ENCODE results near the gene GRID2.

DNA sequence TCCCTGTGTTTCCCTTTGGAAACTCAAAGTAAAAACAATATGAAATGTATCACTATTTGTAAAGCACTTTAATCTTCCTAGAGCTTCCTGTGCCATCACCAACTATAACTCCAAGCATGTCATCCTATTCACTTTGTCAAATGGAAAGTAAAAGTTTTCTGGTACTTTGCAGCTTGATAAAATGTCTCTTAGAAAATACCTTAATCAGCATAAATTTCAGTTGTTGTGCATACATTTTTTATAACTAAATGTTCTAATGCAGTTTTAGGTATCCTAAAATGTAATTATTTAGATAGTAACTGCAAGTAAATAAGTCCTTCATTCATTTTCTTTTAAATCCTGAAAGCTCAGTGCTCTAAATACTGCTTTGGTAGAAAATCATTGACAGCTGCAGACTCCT, 558.7 kb downstream of the GRID2 start:
- TF ChIP-seq, protein P1, sequence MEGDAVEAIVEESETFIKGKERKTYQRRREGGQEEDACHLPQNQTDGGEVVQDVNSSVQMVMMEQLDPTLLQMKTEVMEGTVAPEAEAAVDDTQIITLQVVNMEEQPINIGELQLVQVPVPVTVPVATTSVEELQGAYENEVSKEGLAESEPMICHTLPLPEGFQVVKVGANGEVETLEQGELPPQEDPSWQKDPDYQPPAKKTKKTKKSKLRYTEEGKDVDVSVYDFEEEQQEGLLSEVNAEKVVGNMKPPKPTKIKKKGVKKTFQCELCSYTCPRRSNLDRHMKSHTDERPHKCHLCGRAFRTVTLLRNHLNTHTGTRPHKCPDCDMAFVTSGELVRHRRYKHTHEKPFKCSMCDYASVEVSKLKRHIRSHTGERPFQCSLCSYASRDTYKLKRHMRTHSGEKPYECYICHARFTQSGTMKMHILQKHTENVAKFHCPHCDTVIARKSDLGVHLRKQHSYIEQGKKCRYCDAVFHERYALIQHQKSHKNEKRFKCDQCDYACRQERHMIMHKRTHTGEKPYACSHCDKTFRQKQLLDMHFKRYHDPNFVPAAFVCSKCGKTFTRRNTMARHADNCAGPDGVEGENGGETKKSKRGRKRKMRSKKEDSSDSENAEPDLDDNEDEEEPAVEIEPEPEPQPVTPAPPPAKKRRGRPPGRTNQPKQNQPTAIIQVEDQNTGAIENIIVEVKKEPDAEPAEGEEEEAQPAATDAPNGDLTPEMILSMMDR (IDR thresholded peaks at IDR 0.05; ENCODE audit: poor library complexity, severe bottlenecking): no peak
- TF ChIP-seq POLR2AphosphoS5 (IDR thresholded peaks at IDR 0.05) (no peak), REST (IDR thresholded peaks at IDR 0.05; ENCODE audit: borderline replicate concordance) (no peak), EZH2 (IDR thresholded peaks at IDR 0.05; ENCODE audit: borderline replicate concordance, insufficient read depth, low read length, poor library complexity, severe bottlenecking) (no peak), MXI1 (conservative IDR thresholded peaks at IDR 0.05; ENCODE audit: poor library complexity, severe bottlenecking) (no peak), TAF1 (IDR thresholded peaks at IDR 0.05; ENCODE audit: low read depth) (no peak), EP300 (conservative IDR thresholded peaks at IDR 0.05; ENCODE audit: poor library complexity, severe bottlenecking) (no peak), RAD21 (conservative IDR thresholded peaks at IDR 0.05) (no peak), SMC3 (conservative IDR thresholded peaks at IDR 0.05; ENCODE audit: poor library complexity) (no peak)

Measured in neural cell (in vitro differentiated cells).